Osteoblast (primary cell): ENCODE results near the gene RAD23A. TPM values are rescaled to one million over a fixed set of nuclear protein-coding genes. Genes with fewer than 3 reads are reported as not detected.
A peak's percentile ranks its signal among the peaks of the same experiment; 100 is the strongest.

Experiments used
- DNase-seq: peaks from one replicate; pipeline ENCODE4 v3.0.0; 2011; ENCODE audit warnings: low spot score, mixed read lengths; ENCODE audit not compliant: insufficient read length; ENCODE audit errors: missing footprints
- H2AFZ ChIP-seq: 2 replicates; pipeline ENCODE4 v1.6.0; 2011; ENCODE audit warnings: mild to moderate bottlenecking, low read length
- H3K27ac ChIP-seq: 2 replicates; pipeline ENCODE4 v1.5.1; 2011; ENCODE audit warnings: mild to moderate bottlenecking, low read depth, low read length, moderate library complexity
- H3K27me3 ChIP-seq: 2 replicates; pipeline ENCODE4 v1.6.0; 2012; ENCODE audit warnings: mild to moderate bottlenecking, control low read depth, inconsistent platforms, low read length, moderate library complexity; ENCODE audit not compliant: insufficient read depth
- H3K36me3 ChIP-seq: 2 replicates; pipeline ENCODE4 v1.5.1; 2011; ENCODE audit warnings: mild to moderate bottlenecking, low read length, control low read depth, moderate library complexity; ENCODE audit not compliant: insufficient read depth
- H3K4me1 ChIP-seq: 2 replicates; pipeline ENCODE4 v1.5.1; 2011; ENCODE audit warnings: mild to moderate bottlenecking, low read length, control low read depth, moderate library complexity; ENCODE audit not compliant: insufficient read depth
- H3K4me2 ChIP-seq: 2 replicates; pipeline ENCODE4 v1.6.0; 2011; ENCODE audit warnings: mild to moderate bottlenecking, low read length; ENCODE audit not compliant: insufficient read depth
- H3K4me3 ChIP-seq: fragments of 200-600 bp; sonication (generic); 3 replicates; pipeline ENCODE4 v1.5.1; 2012; ENCODE audit warnings: mild to moderate bottlenecking, low read length, inconsistent platforms; ENCODE audit not compliant: insufficient read depth
- H3K79me2 ChIP-seq: 2 replicates; pipeline ENCODE4 v1.6.0; 2012; ENCODE audit warnings: mild to moderate bottlenecking, low read length, control low read depth, inconsistent platforms; ENCODE audit not compliant: insufficient read depth
- H3K9me3 ChIP-seq: 2 replicates; pipeline ENCODE4 v1.5.1; 2011; ENCODE audit warnings: low read depth, low read length, control low read depth
- H4K20me1 ChIP-seq: 2 replicates; pipeline ENCODE4 v1.6.0; 2012; ENCODE audit warnings: mild to moderate bottlenecking, low read length, control low read depth; ENCODE audit not compliant: insufficient read depth
- total RNA-seq: library from RNA; depleted of rRNA; stranded (reverse); fragments of >200 nt; gene quantifications from 2 replicates; pipeline ENCODE4 v1.2.3, GENCODE V29; 2012
- TF ChIP-seq, protein P1 (sequence below): IDR thresholded peaks from 2 replicates; pipeline ENCODE4 v1.5.1; 2011; ENCODE audit warnings: mild to moderate bottlenecking, low read depth, low read length, moderate library complexity; ENCODE audit errors: extremely low read depth

RAD23A gene
- total RNA-seq, 1 donor, result 84.0 TPM

- peaks cover 58% of the 10 kb centered on the region for H4K20me1 ChIP-seq
- TF ChIP-seq, protein P1, sequence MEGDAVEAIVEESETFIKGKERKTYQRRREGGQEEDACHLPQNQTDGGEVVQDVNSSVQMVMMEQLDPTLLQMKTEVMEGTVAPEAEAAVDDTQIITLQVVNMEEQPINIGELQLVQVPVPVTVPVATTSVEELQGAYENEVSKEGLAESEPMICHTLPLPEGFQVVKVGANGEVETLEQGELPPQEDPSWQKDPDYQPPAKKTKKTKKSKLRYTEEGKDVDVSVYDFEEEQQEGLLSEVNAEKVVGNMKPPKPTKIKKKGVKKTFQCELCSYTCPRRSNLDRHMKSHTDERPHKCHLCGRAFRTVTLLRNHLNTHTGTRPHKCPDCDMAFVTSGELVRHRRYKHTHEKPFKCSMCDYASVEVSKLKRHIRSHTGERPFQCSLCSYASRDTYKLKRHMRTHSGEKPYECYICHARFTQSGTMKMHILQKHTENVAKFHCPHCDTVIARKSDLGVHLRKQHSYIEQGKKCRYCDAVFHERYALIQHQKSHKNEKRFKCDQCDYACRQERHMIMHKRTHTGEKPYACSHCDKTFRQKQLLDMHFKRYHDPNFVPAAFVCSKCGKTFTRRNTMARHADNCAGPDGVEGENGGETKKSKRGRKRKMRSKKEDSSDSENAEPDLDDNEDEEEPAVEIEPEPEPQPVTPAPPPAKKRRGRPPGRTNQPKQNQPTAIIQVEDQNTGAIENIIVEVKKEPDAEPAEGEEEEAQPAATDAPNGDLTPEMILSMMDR, result no peak
- peak overlapping the region; percentile 9 for H3K4me2 ChIP-seq
- no peak overlapping the region for H2AFZ ChIP-seq
- peak; percentile 66 for DNase-seq
- peaks cover 73% of the 10 kb centered on the region for H3K79me2 ChIP-seq
- H3K36me3 ChIP-seq, result peaks cover 69% of the 10 kb centered on the region
- peak overlapping the region; percentile 7 for H3K27ac ChIP-seq
- no peak overlapping the region for H3K4me3 ChIP-seq
- H3K27me3 ChIP-seq, result no peaks in the 10 kb centered on the region
- H3K9me3 ChIP-seq, result no peaks in the 10 kb centered on the region
- H3K4me1 ChIP-seq, result peaks cover 27% of the 10 kb centered on the region
These were observed 2.1 kb upstream of the RAD23A start for GRCh38 chr19:12943437-12944044.

- Histone ChIP-seq H3K4me3 (no peak overlapping the region), H3K9me3 (no peaks in the 10 kb centered on the region), H3K36me3 (peaks cover 75% of the 10 kb centered on the region), H2AFZ (no peak overlapping the region), H3K4me1 (peaks cover 27% of the 10 kb centered on the region), H3K79me2 (peaks cover 73% of the 10 kb centered on the region), H4K20me1 (peaks cover 51% of the 10 kb centered on the region), H3K4me2 (no peak overlapping the region), H3K27me3 (no peaks in the 10 kb centered on the region), H3K27ac (peak overlapping the region; percentile 81)
- TF ChIP-seq, protein P1, result no peak
- peak; percentile 50 for DNase-seq
These were observed 1.5 kb upstream of the RAD23A start for GRCh38 chr19:12944104-12944674.

- Histone ChIP-seq H4K20me1 (peaks cover 31% of the 10 kb centered on the region), H2AFZ (no peak overlapping the region), H3K4me2 (peak overlapping the region; percentile 93), H3K4me3 (peak overlapping the region; percentile 73), H3K9me3 (no peaks in the 10 kb centered on the region), H3K36me3 (peaks cover 75% of the 10 kb centered on the region), H3K79me2 (peaks cover 70% of the 10 kb centered on the region), H3K27me3 (no peaks in the 10 kb centered on the region), H3K4me1 (peaks cover 11% of the 10 kb centered on the region), H3K27ac (peak overlapping the region; percentile 81)
- TF ChIP-seq, protein P1, result no peak
- peak; percentile 97 for DNase-seq
These were observed 545 bp downstream of the RAD23A start for GRCh38 chr19:12946092-12946721.

DNA sequence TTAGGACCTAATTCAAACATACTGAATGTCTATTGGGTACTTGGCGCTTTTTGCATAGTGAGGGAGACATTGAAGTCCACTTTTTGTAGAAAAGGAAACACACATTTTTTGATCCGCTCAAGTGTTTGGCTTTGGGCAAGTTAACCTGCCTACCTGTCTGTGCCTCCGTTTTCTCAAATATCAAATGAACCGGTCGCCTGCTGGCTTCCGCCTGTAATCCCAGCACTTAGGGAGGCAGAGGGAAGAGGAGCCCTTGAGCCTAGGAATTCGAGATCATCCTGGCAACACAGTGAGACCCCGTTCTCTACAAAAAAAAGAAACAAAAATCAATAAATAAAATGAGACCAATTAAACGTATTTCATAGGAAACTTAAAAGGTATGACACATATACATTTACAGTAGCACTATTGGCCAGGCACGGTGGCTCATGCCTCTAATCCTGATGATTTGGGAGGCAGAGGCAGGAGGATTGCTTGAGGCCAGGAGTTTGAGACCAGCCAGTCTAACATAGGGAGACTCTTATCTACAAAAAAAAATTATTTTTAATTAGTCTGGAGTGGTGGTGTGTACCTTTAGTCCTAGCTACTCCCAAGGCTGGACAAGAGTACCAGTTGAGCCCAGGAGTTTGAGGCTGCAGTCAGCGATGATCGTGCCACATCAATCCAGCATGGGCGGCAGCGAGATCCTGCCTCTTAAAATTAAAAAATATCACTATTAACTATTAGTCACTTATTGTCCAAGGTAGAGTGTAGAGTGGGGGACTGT lies 1.3 kb downstream of the RAD23A start:
- peak overlapping the region; percentile 81 for H3K27ac ChIP-seq
- TF ChIP-seq, protein P1, result no peak

More for the DNA sequence above, 1.3 kb downstream of the RAD23A start:
- H3K4me3 ChIP-seq, result peak overlapping the region; percentile 73
- peaks cover 12% of the 10 kb centered on the region for H3K4me1 ChIP-seq
- H3K36me3 ChIP-seq, result peaks cover 73% of the 10 kb centered on the region
- peak overlapping the region; percentile 93 for H3K4me2 ChIP-seq
- H4K20me1 ChIP-seq, result peaks cover 25% of the 10 kb centered on the region
- H3K9me3 ChIP-seq, result no peaks in the 10 kb centered on the region
- H3K79me2 ChIP-seq, result peaks cover 67% of the 10 kb centered on the region
- H2AFZ ChIP-seq, result no peak overlapping the region
- DNase-seq, result peak; percentile 37
- no peaks in the 10 kb centered on the region for H3K27me3 ChIP-seq
